Measurements from ENCODE around the gene EPB41L2.

EPB41L2 gene

DNA sequence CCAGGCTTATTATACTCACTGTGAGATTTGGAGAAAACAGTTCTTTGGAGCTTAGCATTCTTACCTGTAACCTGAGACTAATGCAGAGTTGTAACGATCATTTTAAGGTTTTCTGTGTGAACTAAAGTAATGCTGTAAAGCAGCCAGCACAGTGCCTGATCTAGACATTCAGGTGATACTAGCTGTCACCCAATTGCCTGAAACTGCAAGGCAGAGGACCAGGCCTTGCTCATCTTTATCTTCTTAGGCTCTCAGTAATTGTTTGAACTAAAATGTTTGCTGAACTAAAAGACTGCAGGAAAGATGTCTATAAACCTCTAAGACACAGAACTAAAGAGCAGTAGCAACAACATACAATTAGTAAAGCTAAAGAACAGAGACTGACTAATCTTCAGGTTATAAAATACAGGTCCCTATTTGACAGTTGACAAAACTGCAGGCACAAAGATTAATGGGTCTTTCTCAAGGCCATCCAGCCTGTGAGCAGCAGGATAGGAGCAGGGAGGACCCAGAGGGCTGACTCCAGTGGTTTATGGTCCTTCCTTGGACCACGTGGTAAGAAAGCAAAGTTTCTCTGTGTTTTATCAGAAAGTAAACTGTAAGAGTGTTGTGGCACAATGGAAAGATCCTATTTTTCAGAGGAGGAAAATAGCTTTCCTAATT is 204.4 kb downstream of the EPB41L2 start:
- no peak for DNase-seq

DNA sequence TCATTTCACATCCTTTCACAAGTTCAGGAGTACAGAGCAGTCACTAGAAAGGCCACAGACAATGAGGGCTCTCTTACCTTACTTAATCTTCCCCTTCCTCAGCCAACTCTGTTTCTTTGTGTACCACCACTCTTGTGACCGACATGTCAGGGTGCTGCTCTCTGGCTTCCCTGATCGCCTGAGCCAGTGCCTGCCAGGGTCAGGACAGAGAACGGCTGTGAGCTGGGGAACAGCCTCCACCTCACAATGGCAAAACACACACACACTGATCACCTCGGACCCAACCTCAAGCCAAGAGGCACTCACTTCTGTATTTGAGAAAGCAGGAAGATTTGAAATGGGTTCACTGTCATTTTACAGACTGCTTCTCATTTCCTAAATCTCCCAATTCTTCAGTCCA is 205.0 kb downstream of the EPB41L2 start:
- no peak for DNase-seq

DNA sequence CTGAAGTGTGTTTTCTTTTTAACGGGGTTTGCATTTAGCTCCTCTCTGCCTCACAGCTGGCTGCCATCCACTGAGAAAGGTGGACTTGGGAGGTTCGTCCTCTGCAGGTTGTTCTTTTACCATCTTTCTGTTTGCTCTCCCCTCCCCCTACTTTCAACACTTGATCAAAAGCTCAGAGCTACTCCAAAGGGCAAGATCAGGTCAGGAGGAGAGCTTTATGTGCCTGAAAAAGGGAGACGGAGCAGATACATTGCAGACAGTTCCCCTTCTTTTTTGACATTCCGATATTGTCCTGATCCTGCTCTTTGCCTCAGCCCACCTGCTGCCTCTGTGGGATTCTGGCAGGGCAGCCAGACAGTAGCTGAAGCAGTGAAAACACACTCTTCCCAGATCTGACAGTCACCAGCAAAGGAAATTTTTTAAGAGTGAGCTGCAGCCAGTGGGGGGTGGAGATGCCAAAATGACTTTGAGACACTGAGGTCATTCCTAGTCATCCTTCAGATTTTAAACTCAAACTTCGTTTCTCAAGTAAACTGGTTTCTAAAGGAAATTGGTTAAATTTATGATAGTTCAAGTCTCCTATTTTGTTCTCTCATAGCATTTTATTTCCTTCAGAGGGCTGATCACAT is 209.4 kb downstream of the EPB41L2 start:
- no peak for DNase-seq

DNA sequence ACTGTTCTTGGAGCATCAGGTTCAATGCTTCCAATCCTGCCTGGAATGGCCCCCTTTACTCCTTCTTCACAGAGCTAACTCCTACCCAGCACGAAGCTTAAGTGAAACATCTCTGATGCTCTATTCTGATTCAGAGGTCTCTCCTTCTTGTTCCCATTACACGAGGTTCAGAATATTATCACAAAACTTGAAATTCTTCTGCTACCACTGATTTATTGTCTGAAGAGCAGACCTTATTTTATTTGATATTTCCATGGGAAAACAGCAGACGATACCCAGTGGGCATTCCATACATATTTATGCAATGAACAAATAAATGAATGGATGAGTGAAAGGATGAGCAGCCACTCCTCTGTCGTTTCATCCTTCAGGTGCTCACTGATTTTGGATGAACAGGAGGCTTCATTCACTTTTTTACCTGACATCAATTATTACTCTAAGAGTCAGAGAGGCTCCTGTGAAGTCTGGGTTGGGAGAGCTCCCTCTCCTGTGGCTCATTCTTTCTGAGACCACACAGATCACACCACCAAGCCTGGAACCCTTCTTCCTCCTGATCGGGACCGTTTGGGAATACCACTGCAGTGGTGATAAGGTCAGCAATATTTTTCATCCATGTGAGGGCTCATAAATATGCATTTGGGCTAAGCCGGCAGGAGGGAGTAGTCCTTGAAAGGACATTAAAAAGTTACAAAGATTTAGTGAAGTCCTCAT is 210.0 kb downstream of the EPB41L2 start:
- DNase-seq, result no peak

DNA sequence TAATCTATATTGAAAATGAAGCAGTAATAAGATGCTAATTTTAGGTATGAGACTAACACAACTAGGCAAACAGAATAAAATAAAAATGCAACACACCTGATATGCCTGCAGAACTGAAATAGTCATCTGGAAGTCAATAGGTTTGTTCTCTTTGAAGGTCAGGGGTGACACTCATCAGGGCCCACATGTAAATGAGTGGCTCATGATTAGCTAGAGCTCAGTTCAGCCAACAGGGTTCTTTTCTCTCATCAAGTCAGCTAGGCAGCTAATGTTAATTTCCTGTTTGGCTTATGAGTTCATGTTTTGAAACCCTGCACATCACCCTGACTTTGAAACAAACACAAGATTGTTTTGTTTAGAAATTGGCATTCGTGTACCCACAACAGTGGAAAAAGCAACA is 212.0 kb downstream of the EPB41L2 start:
- DNase-seq, result no peak

DNA sequence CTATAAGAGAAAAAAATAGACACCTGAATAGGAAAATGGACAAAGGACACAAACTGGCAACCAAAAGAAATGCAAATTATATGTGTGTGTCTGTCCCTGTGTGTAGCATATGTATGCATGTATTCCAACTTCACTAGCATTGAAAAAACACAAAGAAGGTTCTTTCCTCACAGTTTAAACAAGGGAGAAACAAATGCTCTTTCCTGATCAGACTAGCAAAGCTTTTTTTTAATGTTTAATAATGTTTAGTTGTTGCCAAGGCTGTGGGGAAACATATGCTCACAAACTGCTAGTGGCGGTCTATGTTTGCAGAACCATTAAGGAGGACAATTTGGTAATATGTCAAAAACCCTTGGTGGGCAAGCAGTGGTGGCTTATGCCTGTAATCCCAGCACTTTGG is 213.5 kb downstream of the EPB41L2 start:
- no peak for DNase-seq

DNA sequence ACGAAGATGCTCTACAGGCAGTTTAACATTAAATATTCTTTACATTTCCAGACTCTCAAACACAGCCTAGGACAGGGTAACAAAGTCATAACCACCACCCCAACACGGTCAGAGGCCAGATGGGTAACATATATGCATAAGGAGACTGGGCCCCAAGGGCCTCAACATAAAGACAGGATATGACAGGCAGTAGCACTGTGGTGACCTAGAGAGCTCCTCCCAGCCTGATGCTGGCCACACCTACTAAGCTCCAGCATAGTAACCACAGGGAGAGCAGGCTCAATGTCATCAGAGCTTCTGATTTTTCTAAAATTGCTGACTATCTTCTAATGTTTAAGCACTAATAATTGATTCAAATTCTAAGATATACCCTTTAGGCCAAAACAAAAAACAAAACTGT is 214.1 kb downstream of the EPB41L2 start:
- DNase-seq, result no peak

DNA sequence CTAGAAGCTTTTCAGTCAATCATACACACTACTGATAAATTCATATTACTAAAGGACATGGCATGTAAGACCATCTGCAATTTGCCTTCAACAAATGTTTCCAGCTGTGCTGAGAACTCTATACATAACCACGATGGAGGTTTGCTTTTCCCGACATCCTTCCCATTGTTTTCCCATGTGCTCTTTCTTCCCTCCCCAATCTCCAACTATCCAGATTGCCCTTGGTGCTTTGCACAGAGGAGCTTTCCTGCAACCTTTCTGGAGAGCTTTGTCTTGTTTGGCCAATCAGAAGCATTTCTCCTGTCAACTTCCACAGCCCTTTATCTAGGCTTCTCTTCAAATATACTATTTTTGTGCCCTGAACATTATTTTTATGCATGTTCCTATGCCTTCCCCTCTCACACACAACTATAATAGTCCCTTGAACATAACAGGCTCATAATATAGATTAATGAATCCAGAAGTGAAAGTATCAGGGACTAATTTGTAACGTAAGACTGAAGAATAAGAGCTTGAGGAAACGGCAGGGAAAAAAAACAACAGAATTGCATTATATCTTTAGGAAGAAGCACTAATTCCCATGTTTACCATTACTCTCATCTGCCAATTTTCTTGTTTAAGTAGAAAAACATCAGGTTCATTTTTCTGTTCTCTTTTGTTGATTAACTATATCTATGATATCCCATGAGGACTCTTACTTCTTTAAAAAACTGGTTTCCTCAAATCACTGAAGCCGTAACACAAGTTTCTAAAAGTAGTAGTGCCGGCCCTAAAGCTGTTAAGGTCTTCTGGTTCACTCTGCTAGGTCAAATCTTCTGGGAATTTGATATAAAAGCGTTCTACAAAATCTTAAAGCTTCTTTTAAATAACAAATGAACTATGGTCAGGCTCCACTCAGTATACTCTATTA is 215.8 kb downstream of the EPB41L2 start:
- DNase-seq, result no peak

DNA sequence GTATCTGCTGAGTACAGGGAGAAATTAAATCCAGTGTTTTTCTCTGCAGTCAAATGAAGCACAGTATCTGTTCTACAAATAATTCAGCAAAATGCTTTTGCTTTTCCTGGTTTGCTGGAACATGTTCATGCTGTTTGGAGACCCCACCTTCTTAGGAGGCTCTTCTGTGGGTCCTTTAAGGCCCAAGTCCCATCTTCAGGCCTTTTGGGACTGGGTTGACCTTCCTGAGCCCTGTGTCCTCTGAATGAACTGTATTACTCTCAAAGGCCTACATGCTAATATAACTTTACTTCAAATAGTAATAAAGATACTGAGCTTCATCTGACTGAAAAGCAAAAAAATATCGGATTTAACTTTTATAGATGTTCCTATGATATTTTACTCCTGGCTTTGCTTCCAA is 216.5 kb downstream of the EPB41L2 start:
- DNase-seq, result no peak

DNA sequence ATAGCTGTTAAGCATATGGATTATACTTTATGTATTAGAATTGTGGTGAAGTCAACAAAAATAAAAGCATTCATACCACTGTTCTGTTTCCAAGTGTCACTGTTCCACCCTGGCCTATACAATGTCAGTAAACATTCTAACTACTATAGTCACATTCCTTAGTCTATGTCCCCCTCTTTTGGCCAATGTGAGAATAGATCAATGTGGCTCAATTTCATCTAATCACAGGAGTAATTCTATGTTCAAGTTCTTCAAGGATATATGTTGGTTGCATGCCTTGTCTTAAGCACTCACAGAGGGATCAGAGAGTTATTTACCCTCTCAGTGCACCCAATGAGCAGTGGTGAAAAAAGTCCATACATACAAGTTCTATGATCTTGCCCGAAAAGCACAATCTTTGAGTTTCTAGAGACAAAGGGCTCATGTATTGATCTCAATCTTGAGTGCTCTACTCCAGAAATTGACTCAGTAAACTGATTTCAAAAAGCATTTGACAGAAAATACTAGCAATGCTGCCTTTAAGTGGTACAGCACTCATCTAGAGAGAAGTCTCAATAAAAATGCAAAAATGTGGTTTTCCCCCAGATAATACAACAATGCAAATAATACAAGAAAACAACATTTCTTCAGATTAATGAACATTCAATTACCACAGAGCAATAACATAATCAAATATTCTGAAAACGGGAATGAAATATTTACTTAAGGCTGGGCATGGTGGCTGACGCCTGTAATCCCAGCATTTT is 219.3 kb downstream of the EPB41L2 start:
- no peak for DNase-seq

DNA sequence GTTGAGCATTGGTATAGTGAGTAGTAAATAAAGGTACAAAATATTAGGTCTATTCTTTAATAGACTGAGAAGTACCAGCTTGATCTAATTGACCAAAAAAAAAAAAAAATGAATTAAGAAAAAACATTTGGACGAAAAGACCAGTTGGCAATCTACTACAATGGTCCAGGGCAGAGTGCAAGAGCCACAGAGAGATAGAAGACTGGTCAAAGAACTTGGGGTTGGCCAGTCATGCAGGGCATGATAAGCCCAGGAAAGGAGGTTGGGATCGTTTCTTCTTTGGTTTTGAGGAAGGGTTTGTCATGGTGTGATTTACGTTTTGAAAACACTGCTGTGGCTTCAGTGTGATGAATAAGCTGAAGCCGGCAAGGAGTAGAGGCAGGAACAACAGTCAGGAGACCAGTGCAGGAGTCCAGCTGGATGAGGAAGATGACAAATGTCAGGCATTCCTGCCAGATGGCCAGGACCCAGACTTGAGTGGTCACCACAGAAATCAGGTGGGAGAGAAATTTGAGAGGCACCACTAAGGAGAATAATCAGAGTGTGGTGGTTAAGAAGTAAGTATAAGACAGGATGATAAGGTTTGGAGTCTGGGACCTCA is 221.8 kb downstream of the EPB41L2 start:
- DNase-seq, result no peak

DNA sequence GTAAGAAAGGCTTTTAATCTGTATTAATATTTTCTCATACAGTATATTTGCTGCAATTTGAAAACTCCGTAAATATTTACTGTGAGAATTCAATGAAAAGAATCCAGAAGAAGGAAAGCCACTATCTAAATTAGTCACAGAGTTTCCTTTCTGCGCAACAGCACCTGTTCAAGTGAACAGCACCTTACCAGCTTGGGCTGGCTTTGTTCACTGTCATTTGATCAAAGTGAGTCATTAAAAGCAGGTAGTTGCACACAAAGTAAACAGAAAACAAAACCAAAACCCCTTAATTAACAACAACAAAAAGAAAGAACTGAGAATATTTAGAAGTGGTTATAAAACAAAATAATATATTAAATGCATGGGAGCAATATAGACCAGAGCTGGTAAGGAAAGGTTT is 223.0 kb downstream of the EPB41L2 start:
- no peak for DNase-seq

DNA sequence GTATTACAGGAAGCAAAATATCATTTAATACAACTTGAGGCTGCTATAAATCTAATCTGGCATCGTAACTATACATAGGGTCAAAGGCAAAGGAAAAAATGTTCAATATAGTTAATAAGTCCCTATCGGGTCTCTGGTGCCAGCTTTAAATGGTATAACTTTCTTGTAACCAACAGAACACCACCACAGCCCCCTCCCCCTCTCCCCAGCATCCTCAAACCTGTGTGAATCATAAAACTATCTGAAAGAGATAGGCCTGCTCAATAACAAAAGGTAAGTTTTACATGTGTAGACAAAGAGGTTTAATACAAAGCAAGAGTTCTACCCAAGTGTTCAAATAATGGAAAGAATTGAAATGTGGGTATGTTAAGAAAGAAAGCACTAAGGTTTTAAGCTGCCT is 223.7 kb downstream of the EPB41L2 start:
- no peak for DNase-seq

DNA sequence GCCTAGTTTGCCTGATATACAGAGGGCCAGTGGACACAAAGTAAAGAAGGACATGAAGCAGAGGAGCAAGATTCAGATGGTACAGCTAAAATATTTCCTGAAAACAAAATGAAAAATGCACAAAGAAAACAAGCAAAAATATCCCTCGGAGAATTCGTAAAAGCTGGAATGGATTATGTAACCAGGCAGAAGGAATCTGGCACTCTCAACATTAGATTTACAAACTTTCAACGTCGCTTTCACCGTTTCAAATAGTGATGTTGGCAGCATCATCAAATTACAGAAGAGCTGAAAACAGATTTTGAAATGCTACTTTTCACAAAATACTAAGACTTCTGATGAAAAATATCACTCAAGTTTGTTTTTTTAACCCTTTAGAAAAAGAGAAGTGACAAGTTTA is 224.1 kb downstream of the EPB41L2 start:
- DNase-seq, result no peak

DNA sequence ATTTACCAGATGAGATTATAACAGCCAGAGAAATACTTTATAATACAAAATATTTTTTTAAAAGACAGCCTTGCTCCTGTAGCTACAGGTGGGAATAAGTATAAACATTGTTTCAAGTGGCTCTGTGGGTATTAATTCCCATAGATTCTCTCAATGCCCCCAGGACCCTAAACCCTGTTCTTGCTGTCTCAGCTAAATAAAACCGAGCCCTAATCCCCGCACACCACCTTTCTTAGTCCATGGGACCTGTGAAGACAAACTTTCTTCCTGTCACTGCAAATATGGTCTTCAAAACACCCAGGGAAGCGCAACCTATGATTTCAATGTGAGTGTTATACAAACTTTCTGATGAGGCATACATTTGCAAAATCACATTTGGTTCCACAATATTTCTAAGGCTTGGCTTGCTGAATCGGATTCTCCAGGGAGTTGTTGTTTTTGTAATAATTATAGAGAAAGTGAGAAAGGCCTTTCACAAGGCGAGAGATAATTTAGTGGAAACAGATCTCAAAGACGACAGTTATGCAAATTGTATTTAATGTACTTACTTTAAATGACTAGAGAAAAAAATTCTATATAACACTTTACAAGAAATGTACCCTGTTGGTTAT is 224.7 kb downstream of the EPB41L2 start:
- DNase-seq, result no peak

DNA sequence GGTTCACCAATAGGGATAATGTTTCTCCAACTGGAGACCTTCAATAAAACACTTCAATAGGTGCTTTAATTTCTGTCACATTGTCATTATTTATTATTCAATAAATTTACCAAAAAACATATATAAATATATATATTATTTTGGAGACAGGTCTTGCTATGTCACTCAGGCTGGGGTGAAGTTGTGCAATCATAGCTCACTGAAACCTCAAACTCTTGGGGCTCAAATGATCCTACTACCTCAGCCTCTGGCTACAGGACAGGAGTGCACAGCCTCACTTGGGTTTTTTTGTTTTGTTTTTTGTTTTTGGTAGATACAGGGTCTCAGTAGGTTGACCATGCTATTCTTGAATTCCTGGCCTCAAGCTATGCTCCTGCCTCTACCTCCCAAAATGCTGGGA is 226.0 kb downstream of the EPB41L2 start:
- no peak for DNase-seq

DNA sequence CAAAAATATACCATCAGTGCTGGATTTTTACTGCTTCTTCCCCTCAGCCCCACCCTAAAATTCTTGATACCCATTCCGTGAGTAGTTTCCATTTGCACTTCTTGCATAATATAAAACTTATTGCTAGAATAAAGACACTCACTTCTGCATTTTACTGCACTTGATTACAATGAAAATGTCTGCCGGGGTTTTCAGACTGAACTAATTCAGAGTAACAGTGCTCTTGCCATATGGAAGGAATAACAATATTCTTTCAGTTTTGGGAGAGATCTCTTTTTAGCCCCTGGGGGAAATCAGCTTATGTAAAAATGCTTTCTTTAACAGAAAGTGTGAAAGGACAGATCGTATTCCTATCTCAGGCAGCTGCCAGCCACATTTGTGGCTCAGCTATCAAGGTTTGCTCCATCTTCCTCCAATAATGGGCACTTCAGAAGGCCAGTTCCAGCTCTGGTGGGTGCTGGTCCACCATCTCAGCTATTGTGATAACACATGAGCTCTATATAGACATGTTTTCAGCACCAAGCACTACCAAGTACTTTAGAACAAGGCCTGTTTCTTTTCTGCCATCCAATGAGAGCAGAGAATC is 226.9 kb downstream of the EPB41L2 start:
- DNase-seq, result no peak

DNA sequence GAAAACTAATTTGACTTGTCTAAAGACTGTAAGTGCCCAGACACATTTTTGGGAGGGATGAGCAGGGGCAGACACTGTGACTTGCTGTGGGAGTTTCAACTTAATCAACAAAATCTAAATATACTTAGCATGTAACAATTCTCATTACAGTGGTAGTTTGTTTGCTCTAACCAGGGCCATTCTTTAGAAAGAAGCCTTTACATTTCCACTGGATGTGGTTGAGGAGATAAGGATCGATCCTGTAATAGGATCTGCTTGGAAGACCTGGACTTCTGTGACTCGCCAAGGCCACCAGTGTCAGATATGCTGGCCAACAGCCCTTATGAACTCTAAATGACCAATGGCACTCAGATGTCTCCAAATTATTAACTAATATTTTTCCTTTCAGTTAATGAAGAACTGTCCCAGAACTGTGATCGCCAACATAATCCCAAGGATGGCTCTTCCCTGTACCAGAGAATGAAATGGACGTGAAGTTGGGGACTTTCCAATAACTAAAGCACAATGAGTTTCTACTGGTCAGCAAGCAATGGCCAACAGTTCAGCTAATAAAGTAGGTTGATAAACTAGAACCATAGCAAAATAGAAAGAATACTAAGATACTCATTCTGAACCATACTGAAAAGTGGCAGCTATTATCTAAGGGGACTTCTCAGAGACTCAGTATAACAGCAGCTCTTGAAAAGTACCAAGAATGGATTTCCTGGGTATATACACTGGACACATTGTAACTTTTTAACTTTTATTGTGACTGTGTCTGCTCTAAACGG is 228.4 kb downstream of the EPB41L2 start:
- DNase-seq, result no peak

DNA sequence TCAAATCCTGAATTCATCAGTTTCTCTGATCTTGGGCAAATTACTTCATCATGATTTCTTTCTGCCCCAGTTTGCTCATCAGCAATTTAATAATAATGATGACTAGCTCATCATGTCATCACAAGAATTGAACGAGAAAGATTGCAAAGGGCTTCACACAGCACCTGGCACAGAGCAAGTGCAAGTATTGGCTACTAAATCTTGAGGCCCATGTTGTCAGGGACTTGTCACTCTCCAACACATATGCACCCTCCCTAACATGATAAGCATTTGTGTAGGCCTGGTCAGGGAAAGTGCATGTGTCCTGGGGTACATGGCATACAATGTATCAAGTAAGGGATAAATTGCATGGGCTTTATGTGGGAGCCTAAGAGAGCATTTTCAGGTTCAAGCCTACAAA is 229.5 kb downstream of the EPB41L2 start:
- no peak for DNase-seq

DNA sequence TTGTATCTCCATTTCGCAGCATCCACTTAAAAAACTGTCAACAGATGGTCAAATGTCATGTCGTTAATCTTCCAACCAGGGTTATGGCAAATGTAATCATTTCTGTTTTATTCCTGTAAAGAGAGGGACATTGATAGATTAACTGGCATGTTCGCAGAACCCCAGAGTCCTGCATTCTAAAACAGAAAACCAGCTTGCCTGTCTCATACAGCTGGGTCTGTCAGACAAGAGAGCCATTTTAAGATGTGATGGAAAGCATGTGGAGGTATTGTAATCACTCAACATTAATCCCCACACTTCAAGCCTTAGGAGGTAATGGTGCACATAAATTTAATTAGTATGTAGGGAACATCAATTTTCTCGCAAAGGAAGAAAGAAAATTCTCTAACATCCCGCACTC is 231.4 kb downstream of the EPB41L2 start:
- DNase-seq, result no peak
